ENCODE results near the gene MRC1.
A peak's percentile ranks its signal among the peaks of the same experiment; 100 is the strongest.

Gene MRC1

GRCh38 chr10:17795083-17795482 lies 14.1 kb upstream of the MRC1 start:
- no peak for DNase-seq

DNA sequence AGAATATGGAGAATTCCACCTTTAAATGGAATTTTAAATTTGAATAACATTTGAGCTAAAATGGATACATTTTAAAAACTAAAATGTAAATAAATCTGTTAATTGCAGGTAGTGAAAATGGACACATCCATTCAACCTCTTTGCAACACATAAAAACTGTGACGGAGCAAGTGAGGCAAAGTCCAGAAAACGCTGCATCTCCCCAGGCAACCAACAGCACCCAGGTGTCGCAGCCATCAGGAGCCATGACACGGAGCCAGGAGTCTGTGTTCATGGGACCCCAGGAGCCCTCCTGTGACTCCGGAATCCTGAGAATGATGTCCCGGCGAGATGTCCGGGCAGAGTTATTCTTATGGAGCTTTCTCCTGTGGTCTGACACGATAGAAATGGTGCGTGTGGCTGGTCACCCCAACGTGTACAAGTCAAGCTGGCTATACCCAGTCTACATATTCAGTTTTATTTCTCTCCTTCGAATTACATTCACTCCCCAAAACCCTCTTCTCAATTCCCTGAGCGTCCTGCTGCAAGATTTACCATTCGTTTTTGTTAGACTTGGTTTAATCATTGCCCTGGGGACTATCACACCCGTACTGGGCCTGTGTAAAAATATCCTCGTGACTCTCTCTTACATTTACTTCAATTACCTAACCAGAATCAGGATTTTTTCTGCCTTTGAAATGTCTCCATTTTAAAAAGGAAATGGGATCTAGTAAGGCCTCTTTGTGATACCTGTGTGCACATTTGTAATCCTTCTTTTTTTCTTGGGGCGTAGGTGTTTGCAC lies 13.1 kb upstream of the MRC1 start:
- no peak for DNase-seq

GRCh38 chr10:17801507-17801906 lies 7.6 kb upstream of the MRC1 start:
- DNase-seq, result no peak

DNA sequence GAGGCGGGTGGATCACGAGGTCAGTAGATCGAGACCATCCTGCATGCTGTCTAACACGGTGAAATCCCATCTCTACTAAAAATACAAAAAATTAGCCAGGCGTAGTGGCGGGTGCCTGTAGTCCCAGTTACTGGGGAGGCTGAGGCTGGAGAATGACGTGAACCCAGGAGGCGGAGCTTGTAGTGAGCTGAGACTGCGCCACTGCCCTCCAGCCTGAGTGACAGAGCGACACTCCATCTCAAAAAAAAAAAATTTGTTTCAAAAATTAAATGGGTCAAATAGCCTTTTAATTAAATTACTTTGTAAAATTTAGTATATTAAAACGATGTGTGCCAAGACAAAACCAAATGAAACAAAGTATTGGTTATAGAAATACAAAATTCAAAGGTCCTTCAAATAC lies 6.8 kb upstream of the MRC1 start:
- no peak for DNase-seq

- DNase-seq, result no peak
Measured at GRCh38 chr10:17802976-17803375, 6.2 kb upstream of the MRC1 start.

- no peak for DNase-seq
Measured at GRCh38 chr10:17805330-17805729, 3.8 kb upstream of the MRC1 start.

- no peak for DNase-seq
Measured at GRCh38 chr10:17805921-17806577, 3.1 kb upstream of the MRC1 start.

- DNase-seq, result no peak
Measured at GRCh38 chr10:17811146-17811865, 2.2 kb downstream of the MRC1 start.

DNA sequence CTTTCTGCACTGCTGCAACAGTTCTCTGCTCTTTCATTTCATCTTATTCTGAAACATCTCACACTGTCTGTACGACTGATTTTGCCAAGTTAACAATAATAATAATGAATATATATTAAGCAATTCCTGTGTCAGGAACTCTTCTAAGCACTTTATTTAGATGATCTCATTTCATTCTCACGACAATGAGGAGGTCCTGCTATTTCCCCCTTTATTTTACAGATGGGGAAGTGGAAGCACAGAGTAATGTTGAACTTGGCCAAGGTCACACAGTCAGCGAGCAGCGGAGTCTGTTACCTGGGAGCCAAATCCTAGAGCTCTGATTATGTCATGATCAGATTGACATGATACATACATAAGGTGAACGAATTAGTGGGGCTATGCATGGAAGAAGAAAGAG lies 5.8 kb downstream of the MRC1 start:
- DNase-seq, result no peak

DNA sequence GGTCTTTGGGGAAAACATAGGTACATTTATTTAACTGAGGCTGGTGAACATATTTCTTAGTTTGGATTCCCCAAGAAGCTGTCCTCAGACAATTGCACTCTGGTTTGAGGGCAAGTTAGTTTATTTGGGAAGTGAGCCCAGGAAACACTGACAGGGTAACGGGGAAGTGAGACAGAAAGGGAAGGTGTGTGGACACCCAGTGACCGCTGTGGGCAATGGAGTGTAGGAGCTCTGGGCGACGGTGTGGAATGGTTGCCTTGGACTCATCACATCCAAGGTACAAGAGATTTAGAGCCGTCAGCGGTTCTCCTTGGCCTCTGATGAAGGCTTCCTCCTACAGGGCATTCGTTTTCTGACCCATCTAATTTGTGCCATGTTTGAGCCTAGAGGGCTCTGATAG lies 7.1 kb downstream of the MRC1 start:
- no peak for DNase-seq

DNA sequence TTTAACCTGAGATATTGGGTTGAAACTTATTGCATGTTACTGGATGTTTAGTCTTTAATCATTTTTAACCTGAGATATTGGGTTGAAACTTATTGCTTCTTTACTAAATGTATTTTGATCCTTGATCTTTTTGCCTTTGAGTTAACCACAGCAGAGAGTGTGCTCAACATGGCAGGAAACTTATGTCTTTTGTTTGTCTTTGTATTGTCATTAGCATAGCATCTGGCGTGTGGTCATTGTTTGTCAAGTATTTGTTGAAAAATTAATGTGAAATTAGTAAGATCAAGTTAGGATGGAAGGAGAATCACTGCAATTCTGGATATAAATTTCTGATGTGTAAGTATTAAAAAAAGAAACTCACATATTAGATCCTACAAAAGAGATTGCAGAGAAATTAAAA lies 8.2 kb downstream of the MRC1 start:
- no peak for DNase-seq

DNA sequence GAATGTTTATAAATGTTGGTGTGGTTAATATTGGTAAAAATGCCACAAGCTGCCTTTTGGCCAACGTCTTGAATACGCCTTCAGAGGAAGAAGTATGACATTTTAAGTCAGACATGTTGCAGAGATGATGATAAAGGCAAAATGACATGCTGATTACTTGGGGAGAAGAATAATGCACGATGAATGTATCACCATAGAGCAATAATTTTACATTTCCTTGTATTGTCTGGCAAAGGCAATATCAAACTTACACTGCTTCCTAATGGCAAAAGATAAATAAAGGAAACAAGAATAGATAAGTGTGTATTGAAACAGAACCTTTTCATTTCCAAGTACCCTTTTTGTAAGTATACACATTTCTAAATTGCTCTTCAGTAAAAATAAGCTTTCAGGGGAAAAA lies 8.6 kb downstream of the MRC1 start:
- no peak for DNase-seq

DNA sequence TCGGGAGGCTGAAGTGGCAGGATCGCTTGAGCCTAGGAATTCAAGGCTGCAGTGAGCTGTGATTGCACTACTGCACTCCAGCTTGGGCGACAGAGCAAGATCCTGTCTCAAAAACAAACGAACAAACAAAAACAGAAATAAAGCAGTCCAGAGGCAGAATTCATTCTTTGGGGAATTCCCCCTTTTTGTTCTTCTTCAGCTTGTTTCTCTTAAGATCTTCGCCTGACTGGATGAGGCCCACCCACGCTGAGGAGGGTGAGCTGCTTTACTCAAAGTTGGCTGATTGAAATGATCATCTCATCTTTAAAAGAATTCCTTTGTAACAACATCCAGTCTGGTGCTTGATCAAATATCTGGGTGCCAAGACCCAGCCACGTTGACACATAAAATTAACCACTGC lies 10.7 kb downstream of the MRC1 start:
- no peak for DNase-seq

DNA sequence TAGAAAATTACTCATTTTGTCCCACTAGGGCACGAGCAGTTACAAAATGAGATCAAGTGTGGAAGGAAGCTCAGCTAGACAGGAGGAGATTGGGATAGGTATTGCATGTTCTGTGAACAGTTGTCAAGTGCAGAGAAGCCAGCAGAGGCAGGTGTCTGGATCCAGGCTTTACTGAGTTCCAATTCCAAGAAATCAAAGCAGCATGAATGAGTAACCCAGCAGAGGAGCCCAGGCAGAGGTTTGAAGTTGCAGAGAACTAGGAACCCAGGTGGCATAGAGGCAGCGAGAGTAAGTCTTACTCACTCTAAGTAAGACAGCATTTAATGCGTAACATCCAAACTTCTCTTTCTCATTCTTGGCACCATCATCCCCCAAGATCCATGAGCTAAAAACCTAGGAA lies 11.8 kb downstream of the MRC1 start:
- no peak for DNase-seq

GRCh38 chr10:17821893-17822292 lies 12.7 kb downstream of the MRC1 start:
- no peak for DNase-seq

DNA sequence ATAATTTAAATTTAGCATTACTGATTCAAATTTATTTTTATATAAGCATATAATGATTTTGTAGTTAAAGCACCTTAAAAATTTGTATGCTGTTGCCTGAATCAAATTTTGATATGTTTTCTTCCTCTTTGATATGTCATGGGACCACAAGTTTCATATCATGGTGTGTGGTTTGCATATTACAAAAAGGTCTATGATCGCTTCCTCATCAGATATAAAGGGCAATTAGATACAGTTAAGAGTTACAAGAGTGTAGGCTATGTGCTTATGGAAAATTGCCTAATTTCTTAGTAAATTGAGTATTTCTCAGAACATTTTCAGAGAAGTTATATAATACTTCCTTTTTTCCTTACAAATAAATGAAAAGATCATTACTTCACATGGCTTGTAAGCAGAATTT lies 22.2 kb downstream of the MRC1 start:
- DNase-seq, result no peak

DNA sequence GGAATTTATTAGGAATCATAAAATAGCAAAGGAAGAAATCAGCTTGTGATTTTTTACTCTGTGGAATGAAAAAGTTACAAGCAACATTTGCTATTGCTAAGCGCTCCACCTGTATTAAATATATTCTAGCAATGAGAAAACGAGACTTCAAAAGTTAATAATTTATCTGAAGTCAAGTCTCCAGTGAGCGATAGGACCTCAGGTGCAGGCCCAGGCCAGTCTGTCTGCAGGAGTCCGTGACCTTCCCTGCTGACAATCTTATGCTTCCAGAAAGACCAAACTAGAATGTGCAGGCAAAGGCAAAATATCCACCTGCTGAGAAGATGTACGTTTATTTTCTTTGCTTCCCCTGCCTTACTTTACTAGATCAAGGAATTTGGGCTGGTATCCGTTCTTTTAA lies 22.7 kb downstream of the MRC1 start:
- DNase-seq, result no peak

- DNase-seq, result no peak
Measured at GRCh38 chr10:17833656-17834055, 24.5 kb downstream of the MRC1 start.

GRCh38 chr10:17835688-17836087 lies 26.5 kb downstream of the MRC1 start:
- no peak for DNase-seq

- DNase-seq, result peak; percentile 17
Measured at GRCh38 chr10:17836942-17837341, 27.8 kb downstream of the MRC1 start.

DNA sequence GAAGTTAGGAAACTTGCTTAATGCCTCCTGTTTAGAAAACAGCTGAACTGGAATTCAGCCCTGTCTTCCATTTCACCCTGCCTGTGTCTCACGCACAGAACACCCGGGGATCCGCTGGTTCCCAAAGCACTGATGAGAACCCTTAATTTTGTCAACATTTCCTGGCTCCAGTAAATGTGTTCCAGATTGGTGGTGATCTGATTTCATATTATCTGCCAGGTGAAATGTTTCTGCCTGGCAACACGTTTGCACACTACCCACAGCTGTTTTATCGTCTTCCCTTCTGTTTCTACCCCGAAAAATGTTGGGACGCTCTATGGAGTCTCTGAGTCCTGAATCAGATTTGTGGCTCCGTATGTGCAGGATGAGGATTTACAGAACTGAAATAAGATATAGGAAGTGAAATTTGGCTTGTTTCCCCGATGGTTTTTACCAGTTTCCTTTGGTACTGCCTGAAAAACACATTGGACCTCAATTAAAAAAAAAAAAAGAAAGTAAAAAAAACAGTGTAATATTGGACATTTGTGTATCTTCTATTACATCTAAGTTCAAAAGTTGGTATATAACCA lies 29.0 kb downstream of the MRC1 start:
- DNase-seq, result no peak

DNA sequence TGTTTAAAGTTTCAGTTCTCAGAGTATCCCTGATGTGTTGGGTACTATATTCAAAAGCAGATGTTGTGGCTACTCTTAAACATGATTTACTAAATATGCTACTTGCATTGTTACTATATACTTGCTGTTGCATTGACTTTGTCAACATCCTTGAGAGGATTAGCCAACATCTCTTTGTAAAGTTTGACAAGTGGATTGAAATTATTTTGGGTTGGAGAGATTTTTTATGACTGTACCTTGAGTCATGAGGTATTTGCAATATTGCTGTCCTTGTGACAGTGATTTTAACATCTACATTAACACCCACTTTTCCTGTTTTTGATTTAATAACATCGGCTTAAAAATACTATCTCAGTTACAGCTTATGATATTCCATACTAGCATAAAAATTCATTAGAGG lies 31.9 kb downstream of the MRC1 start:
- DNase-seq, result no peak

DNA sequence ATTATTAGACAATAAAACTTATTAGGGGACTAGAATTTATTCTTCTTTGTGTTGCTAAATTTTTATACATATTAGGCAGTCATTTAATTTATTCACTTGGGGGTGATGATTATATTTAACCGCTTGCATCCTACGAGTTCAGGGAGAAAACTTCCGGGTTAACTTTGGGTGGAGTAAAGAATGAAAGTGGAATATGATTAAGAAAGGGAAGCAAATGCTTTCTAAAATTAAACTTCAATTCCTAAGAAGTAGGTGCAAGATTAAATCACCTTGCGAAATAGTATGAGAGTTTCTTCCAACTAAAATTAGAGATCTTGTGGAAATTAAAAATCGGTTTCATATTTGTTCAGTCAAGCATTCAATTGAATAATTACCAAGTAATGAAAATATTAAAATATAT lies 33.5 kb downstream of the MRC1 start:
- no peak for DNase-seq
